PC-9 (cell line): Measurements from ENCODE around the gene IL22.

Experiments used
- EZH2 ChIP-seq: fragments of 200-600 bp; sonication (generic); IDR thresholded peaks from 2 replicates; pipeline ENCODE4 v1.8.0; 2017; ENCODE audit warnings: antibody characterized with exemption, low read depth
- TF ChIP-seq, protein P1 (sequence below): fragments of 200-600 bp; sonication (generic); conservative IDR thresholded peaks from 2 replicates; pipeline ENCODE4 v1.6.1; 2017; ENCODE audit warnings: mixed run types, antibody characterized with exemption, mild to moderate bottlenecking, moderate library complexity

GRCh38 chr12:68223067-68223747, 30.2 kb downstream of the IL22 start:
- TF ChIP-seq, protein P1, sequence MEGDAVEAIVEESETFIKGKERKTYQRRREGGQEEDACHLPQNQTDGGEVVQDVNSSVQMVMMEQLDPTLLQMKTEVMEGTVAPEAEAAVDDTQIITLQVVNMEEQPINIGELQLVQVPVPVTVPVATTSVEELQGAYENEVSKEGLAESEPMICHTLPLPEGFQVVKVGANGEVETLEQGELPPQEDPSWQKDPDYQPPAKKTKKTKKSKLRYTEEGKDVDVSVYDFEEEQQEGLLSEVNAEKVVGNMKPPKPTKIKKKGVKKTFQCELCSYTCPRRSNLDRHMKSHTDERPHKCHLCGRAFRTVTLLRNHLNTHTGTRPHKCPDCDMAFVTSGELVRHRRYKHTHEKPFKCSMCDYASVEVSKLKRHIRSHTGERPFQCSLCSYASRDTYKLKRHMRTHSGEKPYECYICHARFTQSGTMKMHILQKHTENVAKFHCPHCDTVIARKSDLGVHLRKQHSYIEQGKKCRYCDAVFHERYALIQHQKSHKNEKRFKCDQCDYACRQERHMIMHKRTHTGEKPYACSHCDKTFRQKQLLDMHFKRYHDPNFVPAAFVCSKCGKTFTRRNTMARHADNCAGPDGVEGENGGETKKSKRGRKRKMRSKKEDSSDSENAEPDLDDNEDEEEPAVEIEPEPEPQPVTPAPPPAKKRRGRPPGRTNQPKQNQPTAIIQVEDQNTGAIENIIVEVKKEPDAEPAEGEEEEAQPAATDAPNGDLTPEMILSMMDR: peak; percentile 89
- no peak for TF ChIP-seq EZH2
